ENCODE measurements around the gene ASCL4.

Gene ASCL4

DNA sequence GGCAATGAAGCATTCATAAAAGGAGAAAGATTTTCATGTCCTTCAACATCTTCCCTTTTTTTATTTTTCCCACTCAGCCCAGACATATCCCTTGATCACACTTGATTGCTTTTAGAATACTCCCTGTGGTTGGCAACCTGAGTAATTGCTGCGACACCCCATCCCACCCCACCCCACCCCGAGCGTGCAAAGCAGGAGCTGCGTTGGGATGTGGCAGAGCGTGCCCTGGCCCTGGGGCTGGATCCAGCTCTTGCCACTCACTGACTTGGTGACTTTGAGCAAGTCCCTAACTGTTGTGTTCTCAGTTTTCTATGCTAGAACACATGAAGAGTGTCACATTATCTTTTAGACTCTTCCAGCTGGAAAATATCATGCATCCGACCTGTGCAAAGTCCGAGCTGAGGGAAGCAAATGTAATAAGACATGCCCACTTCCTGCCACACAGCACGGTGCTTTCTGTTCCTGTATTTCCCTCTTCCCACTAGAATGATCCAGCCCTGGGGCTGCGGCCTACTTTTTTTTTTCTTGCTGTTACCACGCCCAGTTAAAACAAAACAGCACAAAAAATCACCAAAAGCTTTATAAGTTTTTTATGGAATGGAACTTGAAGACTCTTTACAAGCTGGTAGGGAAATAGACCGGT, 4.0 kb downstream of the ASCL4 start:
- DNase-seq (ENCODE audit: low spot score), result no peak

GRCh38 chr12:107779077-107779831, 4.8 kb downstream of the ASCL4 start:
- no peak for DNase-seq (ENCODE audit: low spot score)

DNA sequence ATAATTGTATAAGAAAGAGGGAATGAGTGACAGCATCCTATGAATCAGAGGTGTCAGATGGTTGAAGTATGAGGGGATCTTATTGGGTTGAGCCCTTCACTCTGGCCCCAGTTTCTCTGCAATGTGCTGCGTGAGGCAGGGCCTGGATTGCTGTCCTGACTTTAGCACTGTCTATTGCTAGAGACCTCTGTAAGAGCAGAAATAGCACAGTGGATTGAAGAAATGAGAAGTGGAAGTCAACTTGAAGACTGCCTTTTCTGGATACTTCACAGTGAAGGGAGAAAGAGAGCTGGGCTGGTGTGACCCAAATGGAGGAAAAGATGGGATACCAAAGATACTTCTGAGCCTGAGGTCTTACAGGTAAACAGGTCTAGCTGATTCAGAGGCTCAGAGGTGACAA, 5.8 kb downstream of the ASCL4 start:
- DNase-seq (ENCODE audit: low spot score), result no peak

DNA sequence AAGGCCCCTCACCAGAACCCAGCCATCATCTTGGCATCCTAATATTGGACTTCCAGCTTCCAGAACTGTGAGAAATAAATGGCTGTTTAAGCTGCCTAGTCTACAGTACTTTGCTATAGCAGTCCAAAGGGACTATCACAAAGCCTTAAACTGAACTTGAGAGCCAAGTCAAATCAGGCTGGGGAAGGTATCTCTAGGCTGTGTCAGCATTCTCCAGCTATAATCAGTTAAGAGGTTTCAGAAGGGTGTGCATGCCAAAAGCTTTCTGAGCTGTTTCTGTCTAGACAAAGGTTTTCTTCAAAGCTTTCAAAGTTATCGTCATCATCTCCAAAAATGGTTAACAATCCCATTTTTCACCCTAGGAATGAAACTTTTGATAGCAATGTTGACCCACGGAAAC, 7.6 kb downstream of the ASCL4 start:
- DNase-seq (ENCODE audit: low spot score), result no peak

GRCh38 chr12:107783406-107784376, 9.2 kb downstream of the ASCL4 start:
- DNase-seq (ENCODE audit: low spot score), result no peak

DNA sequence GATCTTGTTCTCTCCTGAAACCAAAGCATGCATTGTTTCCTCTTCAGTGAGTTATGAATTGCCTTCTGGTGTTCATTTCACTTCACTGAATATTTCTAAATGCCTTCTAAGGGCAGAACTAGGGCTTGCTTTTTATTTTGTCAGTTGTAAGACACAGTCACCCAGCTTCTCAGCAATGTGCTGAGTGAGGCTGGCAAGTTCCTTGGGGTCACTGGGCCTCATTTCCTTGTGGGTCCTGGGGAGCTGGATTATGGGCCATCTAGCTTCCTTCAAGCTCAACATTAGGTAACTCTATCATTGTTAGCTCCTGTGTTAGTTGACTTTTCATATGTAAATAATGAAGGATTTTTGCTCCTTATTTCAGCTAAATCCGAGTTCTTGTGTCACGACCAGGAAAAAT, 13.8 kb downstream of the ASCL4 start:
- DNase-seq (ENCODE audit: low spot score), result no peak

GRCh38 chr12:107788690-107789458, 14.4 kb downstream of the ASCL4 start:
- no peak for DNase-seq (ENCODE audit: low spot score)

DNA sequence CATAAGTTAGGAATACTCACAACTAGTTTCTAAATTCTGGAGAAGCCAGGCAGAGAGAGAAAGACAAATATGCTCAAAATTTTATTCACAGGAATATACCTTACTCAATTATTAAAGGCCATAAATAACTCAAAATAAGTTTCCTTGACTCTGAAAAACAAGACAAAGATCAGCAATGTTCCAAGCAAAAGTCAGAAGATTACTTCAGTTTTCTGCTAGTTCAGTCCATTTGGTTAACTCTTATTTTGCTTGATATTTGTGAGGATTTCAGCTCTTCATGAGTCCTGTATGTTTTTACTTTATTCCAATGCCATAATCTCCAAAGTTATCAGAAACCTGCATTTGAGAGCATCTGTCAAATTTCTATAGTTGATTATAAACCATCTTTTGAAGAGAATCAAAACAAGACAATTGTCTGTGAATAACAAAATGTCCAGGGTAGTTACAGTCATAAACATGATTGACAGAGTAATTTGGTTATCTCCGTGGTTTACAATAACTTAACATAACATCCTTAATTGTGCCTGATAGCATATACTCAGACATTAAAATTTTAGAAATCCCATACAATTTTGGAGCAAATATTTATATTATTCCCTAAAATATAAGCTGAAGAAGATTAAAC, 17.1 kb downstream of the ASCL4 start:
- no peak for DNase-seq (ENCODE audit: low spot score)

- DNase-seq (ENCODE audit: low spot score), result no peak
Measured at GRCh38 chr12:107794451-107794850, 19.9 kb downstream of the ASCL4 start.

DNA sequence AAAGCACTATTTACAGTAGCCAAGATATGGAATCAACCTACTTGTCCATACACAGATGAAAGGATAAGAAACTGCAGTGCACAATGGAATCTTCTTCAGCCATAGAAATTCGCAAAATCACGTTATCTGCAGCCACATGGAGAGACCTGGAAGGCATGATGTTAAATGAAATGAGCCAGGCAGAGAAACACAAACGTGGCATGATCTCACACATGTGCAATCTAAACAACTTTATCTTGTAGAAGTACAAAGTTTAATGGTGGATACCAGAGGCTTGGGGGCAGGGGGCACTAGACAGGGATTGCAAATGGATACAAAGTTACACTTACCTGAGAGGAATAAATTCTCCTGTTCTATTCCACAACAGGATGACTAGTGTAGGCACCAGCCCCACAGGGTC, 24.1 kb downstream of the ASCL4 start:
- no peak for DNase-seq (ENCODE audit: low spot score)

DNA sequence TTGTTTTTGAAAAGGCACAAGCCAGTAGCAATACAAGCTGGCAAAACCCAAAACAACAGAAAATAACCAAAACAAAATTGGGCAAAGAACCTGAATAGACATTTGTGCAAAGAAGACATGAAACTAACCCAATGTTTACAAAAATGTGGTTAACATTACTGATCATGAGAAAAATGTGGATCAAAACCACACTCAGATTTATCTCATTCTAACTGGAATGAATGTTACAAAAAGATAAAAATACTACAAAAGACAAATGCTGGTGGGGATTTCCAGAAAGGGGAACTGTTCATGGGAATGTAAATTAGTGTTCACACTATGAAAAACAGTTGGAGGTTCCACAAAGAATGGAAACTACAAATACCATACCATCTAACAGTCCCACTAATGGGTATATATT, 26.6 kb downstream of the ASCL4 start:
- DNase-seq (ENCODE audit: low spot score), result no peak

GRCh38 chr12:107803092-107803491, 28.6 kb downstream of the ASCL4 start:
- DNase-seq (ENCODE audit: low spot score), result no peak

- no peak for DNase-seq (ENCODE audit: low spot score)
Measured at GRCh38 chr12:107805488-107806180, 31.1 kb downstream of the ASCL4 start.

GRCh38 chr12:107807471-107808150, 33.1 kb downstream of the ASCL4 start:
- DNase-seq (ENCODE audit: low spot score), result no peak

GRCh38 chr12:107817250-107817649, 42.7 kb downstream of the ASCL4 start:
- no peak for DNase-seq (ENCODE audit: low spot score)

DNA sequence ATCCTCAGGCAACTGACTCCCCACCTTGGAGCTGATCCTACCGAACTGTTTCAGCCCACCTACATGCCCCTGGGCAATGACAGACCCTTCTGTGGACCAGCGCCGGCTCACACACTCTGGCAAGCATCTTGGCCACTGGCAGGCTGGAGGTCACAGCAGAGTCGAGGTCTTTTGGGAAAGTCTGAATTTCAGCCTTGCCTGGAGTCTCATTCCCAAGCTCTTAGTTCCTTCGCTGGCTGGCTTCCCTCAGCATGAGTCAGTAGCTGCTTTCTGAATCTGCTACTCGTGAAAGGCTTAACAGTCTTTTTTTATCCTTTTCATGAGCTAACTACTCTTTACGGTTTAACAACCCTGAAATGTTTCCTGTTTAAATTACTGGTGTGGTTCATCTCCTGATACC, 44.5 kb downstream of the ASCL4 start:
- DNase-seq (ENCODE audit: low spot score), result no peak

DNA sequence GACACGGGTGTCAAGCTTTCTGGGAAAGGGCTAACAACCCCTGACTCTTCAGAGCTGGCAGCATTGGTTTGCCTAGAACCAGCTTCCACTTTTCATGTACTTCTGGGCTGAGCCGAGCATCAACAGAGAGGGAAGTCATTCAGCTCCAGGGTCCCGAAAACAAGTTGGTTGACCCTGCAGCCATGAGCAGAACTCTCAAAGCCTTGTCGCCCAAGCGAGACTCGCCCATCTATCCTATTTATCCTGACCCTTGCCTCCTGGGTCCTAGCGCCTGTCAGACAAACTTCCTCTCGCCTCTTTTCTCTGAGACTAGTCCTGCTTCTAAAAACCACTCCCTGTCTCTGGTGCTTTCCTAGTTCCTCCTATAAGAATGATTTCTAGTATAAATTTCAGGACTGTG, 47.9 kb downstream of the ASCL4 start:
- no peak for DNase-seq (ENCODE audit: low spot score)

Data from hematopoietic multipotent progenitor cell treated with erythropoietin and hydrocortisone succinate and interleukin-3 and kit ligand, for 17 days (in vitro differentiated cells).